Natural killer cell (primary cell): ENCODE measurements around the gene MZB1. TPM values are rescaled to one million over a fixed set of nuclear protein-coding genes. Genes with fewer than 3 reads are reported as not detected.
"Not testable (repeated sequence)": the region's sequence is repeated elsewhere in the genome, so short reads cannot be mapped to it uniquely, and the experiment has no call there.

Source experiments
- ATAC-seq, 3 donors: fragments of 150-1000 bp in 2 of 3; fragments of 200-7000 bp in 1 of 3; cut with Tn5 transposase; 1 replicate in 1 of 3; 2 replicates in 2 of 3; pipeline ENCODE4 v1.10.0; 2021; ENCODE audit warnings: mild to moderate bottlenecking in 2 of 3, moderate library complexity in 2 of 3
- DNase-seq, 2 donors: peaks; one replicate each; pipeline versions ENCODE4 v3.0.0 to v3.0.0-alpha.2; 2013 to 2021; ENCODE audit warnings: mixed read lengths in 1 of 2
- H3K27ac ChIP-seq: one replicate; pipeline ENCODE4 v1.5.1; 2013; ENCODE audit warnings: mild to moderate bottlenecking, low read length
- H3K27me3 ChIP-seq: one replicate; pipeline ENCODE4 v1.6.1; 2013; ENCODE audit warnings: low read length; ENCODE audit not compliant: control insufficient read depth, insufficient read depth
- H3K36me3 ChIP-seq: one replicate; pipeline ENCODE4 v1.6.1; 2013; ENCODE audit warnings: low read length; ENCODE audit not compliant: control insufficient read depth, insufficient read depth
- H3K4me1 ChIP-seq: one replicate; pipeline ENCODE4 v1.6.1; 2013; ENCODE audit warnings: low read length; ENCODE audit not compliant: control insufficient read depth, insufficient read depth
- H3K4me3 ChIP-seq: one replicate; pipeline ENCODE4 v1.5.1; 2013; ENCODE audit warnings: low read length
- H3K9me3 ChIP-seq: one replicate; pipeline ENCODE4 v1.6.1; 2013; ENCODE audit warnings: low read length; ENCODE audit not compliant: control insufficient read depth, insufficient read depth
- H3K27ac Mint-ChIP-seq, 2 donors: one replicate each; pipeline ENCODE4 v1.8.0; 2022; ENCODE audit warnings: mild to moderate bottlenecking in 2 of 2, mixed read lengths in 2 of 2, moderate library complexity in 1 of 2
- H3K27me3 Mint-ChIP-seq, 2 donors: one replicate each; pipeline ENCODE4 v1.8.0; 2022; ENCODE audit warnings: low read depth in 2 of 2, mixed read lengths in 2 of 2
- H3K36me3 Mint-ChIP-seq: one replicate; pipeline ENCODE4 v1.8.0; 2022; ENCODE audit warnings: mixed read lengths
- H3K4me1 Mint-ChIP-seq, 2 donors: one replicate each; pipeline ENCODE4 v1.8.0; 2022; ENCODE audit warnings: mixed read lengths in 2 of 2
- H3K4me3 Mint-ChIP-seq: one replicate; pipeline ENCODE4 v1.8.0; 2022; ENCODE audit warnings: mild to moderate bottlenecking, moderate library complexity, mixed read lengths
- H3K9me3 Mint-ChIP-seq, 2 donors: one replicate each; pipeline ENCODE4 v1.8.0; 2022; ENCODE audit warnings: mixed read lengths in 2 of 2
- WGBS: methylation state at CpG from one replicate; pipeline ENCODE4 v1.1.7; 2013; ENCODE audit warnings: missing lambda C conversion rate; ENCODE audit not compliant: insufficient coverage; 5-methylcytosine and 5-hydroxymethylcytosine counted together
- intact Hi-C: fragments of 100-400 bp; cut with micrococcal nuclease; formaldehyde crosslinking; loops from one replicate; pipeline ENCODE4 v1.14.2; 2022
- total RNA-seq, 4 donors: library from RNA; stranded (reverse); fragments of 120-200 nt in 1 of 4; gene quantifications; one replicate each; pipeline versions ENCODE4 v1.2.3 to v1.2.4, GENCODE V29; 2013 to 2022
- TF ChIP-seq, protein P1 (sequence below): fragments of 200-600 bp; IDR thresholded peaks from one replicate; pipeline ENCODE4 v1.8.0; 2022; ENCODE audit warnings: antibody characterized with exemption

Gene MZB1
- total RNA-seq, 3 donors from 2014 or later (not counting 1 experiment from before 2014, with no cell fraction given) = 2.0 to 60.0 (median 2.8) TPM

DNA sequence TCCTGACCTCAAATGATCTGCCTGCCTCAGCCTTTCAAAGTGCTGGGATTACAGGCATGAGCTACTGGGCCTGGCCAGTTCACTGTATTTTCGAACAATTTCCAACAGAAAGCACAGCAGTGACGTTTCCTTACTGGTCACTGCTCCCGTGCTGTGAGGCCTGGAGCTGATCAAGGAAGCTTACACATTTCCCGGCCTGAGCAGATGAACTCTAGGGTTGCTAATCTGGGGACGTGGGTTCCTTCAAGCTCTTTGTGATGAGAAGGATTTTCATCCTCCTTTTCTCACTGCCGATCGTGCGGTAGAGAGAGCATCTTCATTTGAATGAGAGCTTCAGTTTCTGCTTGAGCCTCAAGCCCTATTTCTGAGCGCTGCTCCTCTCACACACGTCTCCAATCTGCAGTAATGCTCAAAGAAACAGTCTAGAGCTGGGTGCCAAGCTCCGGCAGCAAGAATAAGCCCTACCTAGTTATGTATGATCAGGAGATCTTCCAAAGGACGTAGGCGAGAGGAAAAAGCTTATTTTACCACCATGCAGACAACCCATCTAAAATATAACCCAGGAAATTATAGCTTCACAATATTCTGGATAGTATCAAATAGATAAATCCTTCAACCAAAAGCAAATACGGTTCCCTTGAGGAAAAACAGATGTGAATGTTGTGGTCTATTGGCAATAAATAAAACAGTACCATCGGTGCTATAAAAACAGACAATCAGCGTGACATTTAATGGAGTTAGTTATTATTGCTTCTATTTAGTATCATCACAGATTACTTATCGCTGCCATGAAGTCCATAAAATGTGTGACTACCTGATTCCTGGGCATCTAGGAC lies 21.5 kb upstream of the MZB1 start:
- Histone ChIP-seq H3K36me3 (no peaks in the 10 kb centered on the region), H3K4me1 (no peaks in the 10 kb centered on the region), H3K27me3 (no peaks in the 10 kb centered on the region), H3K27ac (no peak overlapping the region), H3K9me3 (no peaks in the 10 kb centered on the region), H3K4me3 (no peak overlapping the region)
- WGBS = 93% methylated on average over 15 of the region's 17 CpGs
- Mint-ChIP-seq H3K4me1 (no peaks in the 10 kb centered on the region), H3K27me3 (no peaks in the 10 kb centered on the region), H3K36me3 (no peaks in the 10 kb centered on the region), H3K4me3 (no peak overlapping the region), H3K27ac (no peak overlapping the region), H3K9me3 (no peaks in the 10 kb centered on the region)
- DNase-seq (no peak), ATAC-seq (no peak)
- TF ChIP-seq, protein P1, sequence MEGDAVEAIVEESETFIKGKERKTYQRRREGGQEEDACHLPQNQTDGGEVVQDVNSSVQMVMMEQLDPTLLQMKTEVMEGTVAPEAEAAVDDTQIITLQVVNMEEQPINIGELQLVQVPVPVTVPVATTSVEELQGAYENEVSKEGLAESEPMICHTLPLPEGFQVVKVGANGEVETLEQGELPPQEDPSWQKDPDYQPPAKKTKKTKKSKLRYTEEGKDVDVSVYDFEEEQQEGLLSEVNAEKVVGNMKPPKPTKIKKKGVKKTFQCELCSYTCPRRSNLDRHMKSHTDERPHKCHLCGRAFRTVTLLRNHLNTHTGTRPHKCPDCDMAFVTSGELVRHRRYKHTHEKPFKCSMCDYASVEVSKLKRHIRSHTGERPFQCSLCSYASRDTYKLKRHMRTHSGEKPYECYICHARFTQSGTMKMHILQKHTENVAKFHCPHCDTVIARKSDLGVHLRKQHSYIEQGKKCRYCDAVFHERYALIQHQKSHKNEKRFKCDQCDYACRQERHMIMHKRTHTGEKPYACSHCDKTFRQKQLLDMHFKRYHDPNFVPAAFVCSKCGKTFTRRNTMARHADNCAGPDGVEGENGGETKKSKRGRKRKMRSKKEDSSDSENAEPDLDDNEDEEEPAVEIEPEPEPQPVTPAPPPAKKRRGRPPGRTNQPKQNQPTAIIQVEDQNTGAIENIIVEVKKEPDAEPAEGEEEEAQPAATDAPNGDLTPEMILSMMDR = no peak
- intact Hi-C loops = no loop called here

DNA sequence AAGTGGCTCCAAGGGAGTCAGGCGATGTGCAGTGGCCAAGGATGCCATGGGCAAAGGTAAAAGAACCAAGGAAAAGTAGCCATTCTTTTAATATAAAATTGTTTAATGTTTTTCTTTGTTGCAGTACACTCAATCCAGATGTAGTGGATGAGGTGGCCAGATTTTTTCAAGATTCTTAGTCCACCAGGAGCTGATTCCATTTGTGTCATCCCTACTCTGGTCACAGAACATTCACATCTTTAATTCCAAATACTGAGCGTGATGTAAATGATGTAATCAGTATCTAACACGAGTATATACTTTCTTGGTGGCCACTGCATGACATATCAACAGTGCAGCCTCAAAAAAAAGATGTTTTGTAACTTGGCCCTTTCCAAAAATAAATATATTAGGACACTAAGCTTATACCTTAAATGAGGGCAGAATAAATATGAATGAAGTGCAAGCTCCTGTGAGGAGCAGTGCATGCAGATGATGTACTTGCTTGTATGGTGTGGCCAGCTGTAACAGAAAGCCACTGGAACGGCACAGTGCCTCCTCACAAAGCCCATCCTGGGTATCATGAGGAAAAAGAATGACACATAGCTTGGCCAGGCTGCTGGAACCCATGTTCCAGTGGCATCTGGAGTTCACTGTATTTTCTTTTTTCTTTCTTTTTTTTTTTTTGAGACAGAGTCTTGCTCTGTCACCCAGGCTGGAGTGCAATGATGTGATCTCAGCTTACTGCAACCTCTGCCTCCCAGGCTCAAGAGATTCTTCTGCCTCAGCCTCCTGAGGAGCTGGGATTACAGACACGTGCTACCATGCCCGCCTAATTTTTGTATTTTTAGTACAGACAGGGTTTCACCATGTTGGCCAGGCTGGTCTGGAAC lies 20.6 kb upstream of the MZB1 start:
- Histone ChIP-seq H3K9me3 (no peaks in the 10 kb centered on the region), H3K4me1 (no peaks in the 10 kb centered on the region), H3K36me3 (no peaks in the 10 kb centered on the region), H3K4me3 (no peak overlapping the region), H3K27ac (no peak overlapping the region), H3K27me3 (no peaks in the 10 kb centered on the region)
- WGBS = 88% methylated on average over 6 of the region's 6 CpGs
- no peak overlapping the region for H3K4me3 Mint-ChIP-seq
- H3K4me1 Mint-ChIP-seq = no peaks in the 10 kb centered on the region
- no peak for ATAC-seq
- DNase-seq = no peak
- H3K27me3 Mint-ChIP-seq = no peaks in the 10 kb centered on the region
- H3K36me3 Mint-ChIP-seq = no peaks in the 10 kb centered on the region
- H3K27ac Mint-ChIP-seq = no peak overlapping the region
- TF ChIP-seq, protein P1 = no peak
- no peaks in the 10 kb centered on the region for H3K9me3 Mint-ChIP-seq
- intact Hi-C loops = no loop called here

GRCh38 chr5:139409116-139409515 lies 19.4 kb upstream of the MZB1 start:
- H3K4me1 ChIP-seq, ATAC-seq, H3K36me3 Mint-ChIP-seq, H3K4me1 Mint-ChIP-seq, H3K27ac ChIP-seq, H3K9me3 Mint-ChIP-seq, H3K4me3 ChIP-seq, H3K4me3 Mint-ChIP-seq, H3K27ac Mint-ChIP-seq, H3K27me3 ChIP-seq, H3K27me3 Mint-ChIP-seq, intact Hi-C loops, H3K36me3 ChIP-seq, H3K9me3 ChIP-seq, DNase-seq: not testable (repeated sequence)
- 100% methylated on average over 2 of the region's 5 CpGs for WGBS

- peaks cover 15% of the 10 kb centered on the region in 2 donors for H3K4me1 Mint-ChIP-seq
- Histone ChIP-seq H3K4me1 (peaks cover 14% of the 10 kb centered on the region), H3K4me3 (no peak overlapping the region), H3K36me3 (no peaks in the 10 kb centered on the region), H3K9me3 (no peaks in the 10 kb centered on the region), H3K27me3 (no peaks in the 10 kb centered on the region), H3K27ac (no peak overlapping the region)
- H3K4me3 Mint-ChIP-seq = no peak overlapping the region
- no peak for DNase-seq
- no peak for ATAC-seq
- H3K27ac Mint-ChIP-seq = no peak overlapping the region
- no peaks in the 10 kb centered on the region for H3K36me3 Mint-ChIP-seq
- WGBS = 100% methylated on average over 2 of the region's 7 CpGs
- H3K27me3 Mint-ChIP-seq = no peaks in the 10 kb centered on the region
- no peaks in the 10 kb centered on the region for H3K9me3 Mint-ChIP-seq
- TF ChIP-seq, protein P1 = no peak
- intact Hi-C loops = no loop called here
Observed at GRCh38 chr5:139408191-139408590, 18.5 kb upstream of the MZB1 start.
